H1 (cell line): ENCODE results near the gene NET1. TPM values are rescaled to one million over a fixed set of nuclear protein-coding genes. Genes with fewer than 3 reads are reported as not detected.

Experiments
- CTCF ChIA-PET: fragments of 300-600 bp; sonication (Branson Sonifier 250); formaldehyde crosslinking; loops from one replicate; lab custom pipeline; 2021; ENCODE audit not compliant: partially characterized antibody; lab: Charles Lee
- POLR2A ChIA-PET: fragments of 300-600 bp; sonication (Branson Sonifier 250); formaldehyde crosslinking; loops from one replicate; lab custom pipeline; 2021; ENCODE audit warnings: inconsistent platforms; ENCODE audit not compliant: partially characterized antibody; lab: Charles Lee
- DNase-seq, 2 experiments: peaks; one replicate each; pipeline versions ENCODE4 v3.0.0 to v3.0.0-alpha.2; 2010 to 2022; ENCODE audit warnings: low spot score in 2 of 2, low read depth in 1 of 2, mixed read lengths in 1 of 2
- FAIRE-seq: peaks from 2 replicates; lab custom pipeline; 2011; peaks lifted over from hg19 to GRCh38; lab: Jason Lieb, UNC
- H2AFZ ChIP-seq: 2 replicates; pipeline ENCODE4 v1.8.1; 2012; ENCODE audit warnings: low read length, inconsistent platforms
- H2AK5ac ChIP-seq: 2 replicates; pipeline ENCODE4 v1.6.1; 2013; ENCODE audit warnings: low read depth, low read length
- H2BK120ac ChIP-seq: replicated peaks from 2 replicates; pipeline ENCODE3; 2013; ENCODE audit warnings: low read depth, low read length, inconsistent platforms
- H2BK12ac ChIP-seq: 2 replicates; pipeline ENCODE4 v1.6.1; 2013; ENCODE audit warnings: low read depth, low read length
- H2BK15ac ChIP-seq: 2 replicates; pipeline ENCODE4 v1.6.1; 2013; ENCODE audit warnings: low read length
- H2BK20ac ChIP-seq: 2 replicates; pipeline ENCODE4 v1.6.1; 2013; ENCODE audit warnings: low read length
- H2BK5ac ChIP-seq: 2 replicates; pipeline ENCODE4 v1.6.1; 2013; ENCODE audit warnings: low read depth, low read length
- H3K14ac ChIP-seq: 2 replicates; pipeline ENCODE4 v1.6.1; 2013; ENCODE audit warnings: inconsistent platforms; ENCODE audit not compliant: insufficient read length
- H3K18ac ChIP-seq: 2 replicates; pipeline ENCODE4 v1.6.1; 2013; ENCODE audit warnings: low read length; ENCODE audit errors: extremely low read depth
- H3K23ac ChIP-seq: 2 replicates; pipeline ENCODE4 v1.6.1; 2013; ENCODE audit warnings: inconsistent platforms; ENCODE audit not compliant: insufficient read length
- H3K23me2 ChIP-seq: 2 replicates; pipeline ENCODE4 v1.6.1; 2013; ENCODE audit warnings: low read depth, low read length
- H3K27ac ChIP-seq: 2 replicates; pipeline ENCODE4 v1.6.1; 2011; ENCODE audit warnings: low read depth, low read length, inconsistent platforms
- H3K27me3 ChIP-seq, 4 experiments: replicated peaks in 1 of 4; 1 replicate in 1 of 4; 2 replicates in 3 of 4; pipeline versions ENCODE4 v1.6.1 to v1.8.1; 2011 to 2013; ENCODE audit warnings: low read length in 3 of 4, mild to moderate bottlenecking in 3 of 4, inconsistent platforms in 2 of 4, mixed read lengths in 2 of 4, moderate library complexity in 1 of 4; ENCODE audit not compliant: control insufficient read depth in 3 of 4, insufficient read depth in 3 of 4; ENCODE audit errors: extremely low read depth in 1 of 4
- H3K36me3 ChIP-seq, 4 experiments: 2 replicates each; pipeline versions ENCODE4 v1.6.1 to v1.8.1; 2011 to 2013; ENCODE audit warnings: mild to moderate bottlenecking in 4 of 4, low read length in 3 of 4, moderate library complexity in 2 of 4, control low read depth in 1 of 4, inconsistent platforms in 1 of 4; ENCODE audit not compliant: insufficient read depth in 4 of 4, control insufficient read depth in 2 of 4
- H3K4ac ChIP-seq: replicated peaks from 2 replicates; pipeline ENCODE3; 2013; ENCODE audit warnings: low read length, low read depth, mixed read lengths, inconsistent platforms; ENCODE audit not compliant: insufficient read length
- H3K4me1 ChIP-seq, 4 experiments: replicated peaks in 1 of 4; 1 replicate in 1 of 4; 2 replicates in 3 of 4; pipeline versions ENCODE4 v1.6.1 to v1.8.1; 2011 to 2013; ENCODE audit warnings: low read length in 3 of 4, inconsistent platforms in 2 of 4, mixed read lengths in 1 of 4; ENCODE audit not compliant: insufficient read depth in 4 of 4, control insufficient read depth in 3 of 4
- H3K4me2 ChIP-seq, 2 experiments: 2 replicates each; pipeline versions ENCODE4 v1.6.1 to v1.8.1; 2011 to 2013; ENCODE audit warnings: low read depth in 2 of 2, low read length in 2 of 2, control low read depth in 1 of 2, inconsistent platforms in 1 of 2, mild to moderate bottlenecking in 1 of 2; ENCODE audit not compliant: insufficient read depth in 1 of 2
- H3K4me3 ChIP-seq, 4 experiments: fragments of 200-600, 300-600 bp in 1 of 4; sonication (generic), shearing (Covaris generic), sonication (Bioruptor Twin) in 1 of 4; 2 replicates each; pipeline versions ENCODE4 v1.5.1 to v1.8.1; 2011 to 2016; ENCODE audit warnings: low read length in 4 of 4, low read depth in 3 of 4, control low read depth in 2 of 4, inconsistent platforms in 2 of 4, mild to moderate bottlenecking in 2 of 4, mixed read lengths in 1 of 4, moderate library complexity in 1 of 4; ENCODE audit not compliant: insufficient read depth in 2 of 4; ENCODE audit errors: extremely low read depth in 1 of 4
- H3K56ac ChIP-seq: replicated peaks from 2 replicates; pipeline ENCODE3; 2013; ENCODE audit warnings: low read depth, mild to moderate bottlenecking, mixed read lengths, low read length, inconsistent platforms; ENCODE audit not compliant: insufficient read length
- H3K79me1 ChIP-seq: 2 replicates; pipeline ENCODE4 v1.6.1; 2013; ENCODE audit warnings: low read depth, low read length, control low read depth
- H3K79me2 ChIP-seq, 2 experiments: 2 replicates each; pipeline versions ENCODE4 v1.6.1 to v1.8.1; 2012 to 2013; ENCODE audit warnings: low read length in 2 of 2, mild to moderate bottlenecking in 2 of 2, inconsistent platforms in 1 of 2; ENCODE audit not compliant: insufficient read depth in 2 of 2, control insufficient read depth in 1 of 2
- H3K9ac ChIP-seq, 4 experiments: replicated peaks in 1 of 4; 1 replicate in 1 of 4; 2 replicates in 3 of 4; pipeline versions ENCODE4 v1.6.1 to v1.8.1; 2011 to 2013; ENCODE audit warnings: low read depth in 3 of 4, low read length in 3 of 4, control low read depth in 2 of 4, mild to moderate bottlenecking in 2 of 4, moderate library complexity in 2 of 4, inconsistent platforms in 1 of 4; ENCODE audit errors: extremely low read depth in 1 of 4
- H3K9me3 ChIP-seq, 2 experiments: 2 replicates each; pipeline versions ENCODE4 v1.6.1 to v1.8.1; 2012 to 2013; ENCODE audit warnings: mild to moderate bottlenecking in 2 of 2, moderate library complexity in 2 of 2, control low read depth in 1 of 2, inconsistent platforms in 1 of 2, low read depth in 1 of 2, low read length in 1 of 2, mixed read lengths in 1 of 2; ENCODE audit not compliant: insufficient read depth in 2 of 2
- H4K20me1 ChIP-seq, 2 experiments: replicated peaks in 1 of 2; 2 replicates each; pipeline versions ENCODE3 to v1.8.1; 2011 to 2013; ENCODE audit warnings: inconsistent platforms in 2 of 2, low read length in 2 of 2, mild to moderate bottlenecking in 1 of 2; ENCODE audit not compliant: insufficient read depth in 2 of 2, control insufficient read depth in 1 of 2
- H4K5ac ChIP-seq: 2 replicates; pipeline ENCODE4 v1.6.1; 2013; ENCODE audit warnings: low read length, low read depth, mixed read lengths, inconsistent platforms; ENCODE audit not compliant: insufficient read length
- H4K8ac ChIP-seq: 2 replicates; pipeline ENCODE4 v1.8.0; 2013; ENCODE audit warnings: mild to moderate bottlenecking, moderate library complexity, low read length, inconsistent platforms; ENCODE audit not compliant: insufficient read depth; ENCODE audit errors: extremely low read depth
- H4K91ac ChIP-seq: replicated peaks from 2 replicates; pipeline ENCODE3; 2013; ENCODE audit warnings: low read length, mixed read lengths, inconsistent platforms; ENCODE audit not compliant: insufficient read length
- BACH1 ChIP-seq: IDR thresholded peaks from 2 replicates; pipeline ENCODE4 v1.6.1; 2012; ENCODE audit warnings: low read length, improper control_type of control experiment
- CBX8 ChIP-seq: fragments of 300-800, 300-1000 bp; sonication (generic); IDR thresholded peaks from 2 replicates; pipeline ENCODE4 v1.7.1; 2016; ENCODE audit warnings: low read depth, low read length, borderline replicate concordance
- CHD2 ChIP-seq: IDR thresholded peaks from 2 replicates; pipeline ENCODE4 v1.6.1; 2012; ENCODE audit warnings: low read length, improper control_type of control experiment
- CTBP2 ChIP-seq: IDR thresholded peaks from 2 replicates; pipeline ENCODE4 v1.7.0; 2011; ENCODE audit warnings: borderline replicate concordance, mild to moderate bottlenecking, moderate library complexity, mixed read lengths, low read length; ENCODE audit not compliant: insufficient read depth, insufficient read length
- FOSL1 ChIP-seq: IDR thresholded peaks from 2 replicates; pipeline ENCODE4 v1.6.1; 2011; ENCODE audit warnings: mild to moderate bottlenecking, low read depth, low read length, moderate library complexity; ENCODE audit not compliant: insufficient read depth
- PHF8 ChIP-seq: fragments of 200-600 bp; sonication (generic); conservative IDR thresholded peaks from 2 replicates; pipeline ENCODE4 v1.7.1; 2012; ENCODE audit warnings: low read depth, mild to moderate bottlenecking, inconsistent platforms, low read length, moderate library complexity
- SP1 ChIP-seq: IDR thresholded peaks from 2 replicates; pipeline ENCODE4 v1.6.1; 2011; ENCODE audit warnings: low read depth, low read length
- WGBS, 2 experiments: shearing (Covaris generic) in 1 of 2; methylation state at CpG; one replicate each; pipeline versions ENCODE4 v1.1.6 to v1.1.7; 2013 to 2015; ENCODE audit warnings: low lambda C conversion rate in 2 of 2, mixed read lengths in 2 of 2, inconsistent platforms in 1 of 2, low coverage in 1 of 2, missing lambda C conversion rate in 1 of 2; ENCODE audit not compliant: insufficient replicate concordance in 2 of 2, insufficient coverage in 1 of 2, insufficient read length in 1 of 2; ENCODE audit errors: extremely low coverage in 1 of 2, missing lambda C conversion rate in 1 of 2; 5-methylcytosine and 5-hydroxymethylcytosine counted together
- polyA plus RNA-seq, 7 experiments: library from polyadenylated mRNA; depleted of rRNA in 3 of 7; stranded (reverse) in 5 of 7; unstranded in 2 of 7; fragments of >200 nt in 5 of 7; fragments of 200-250 nt in 2 of 7; gene quantifications; 1 replicate in 5 of 7; 2 replicates in 1 of 7; 4 replicates in 1 of 7; pipeline versions ENCODE4 v1.2.1 to v1.2.3, GENCODE V29; 2011 to 2013; ENCODE audit warnings: missing spikeins in 2 of 7, mixed read lengths in 2 of 7
- total RNA-seq: library from RNA; stranded (reverse); fragmentation: NEBNext Ultra II Directional; extraction: Animal tissue kit (Norgen Biotek cat#: 25700); gene quantifications from 2 replicates; pipeline ENCODE4 v1.2.1, GENCODE V29; 2021
- TF ChIP-seq, protein P1 (sequence below): IDR thresholded peaks from 2 replicates; pipeline ENCODE4 v1.6.1; 2012; ENCODE audit warnings: low read length, inconsistent platforms
- TF ChIP-seq, protein P2 (sequence below): IDR thresholded peaks from 2 replicates; pipeline ENCODE4 v1.6.1; 2012; ENCODE audit warnings: inconsistent platforms
- TF ChIP-seq, protein P3 (sequence below): IDR thresholded peaks from 2 replicates; pipeline ENCODE4 v1.6.1; 2011; ENCODE audit warnings: low read length, improper control_type of control experiment

NET1 gene
- total and polyA plus RNA-seq, 2 of the 8 experiments (the other 6 are each of a cell fraction or from before 2014, with no cell fraction given): 21.5 to 117 TPM

DNA sequence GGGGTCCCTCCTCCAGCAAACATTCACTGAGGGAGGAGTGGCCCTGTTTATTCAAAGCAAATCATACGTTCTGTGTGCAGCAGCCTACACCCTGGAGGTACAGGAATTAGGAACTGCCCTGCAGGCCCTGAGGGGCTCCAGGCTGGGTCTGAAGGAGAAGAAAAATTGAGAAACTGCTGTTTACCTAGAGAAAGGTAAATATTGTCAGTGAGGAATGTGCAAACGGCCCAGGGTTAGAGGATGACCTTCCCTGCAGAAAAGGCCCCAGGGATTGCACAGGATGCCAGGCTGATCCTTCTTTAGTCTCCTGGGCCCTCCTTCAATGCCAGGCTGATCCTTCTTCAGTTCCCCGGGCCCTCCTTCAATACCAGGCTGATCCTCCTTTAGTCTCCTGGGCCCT is 81.3 kb downstream of the NET1 start:
- Histone ChIP-seq H2AK5ac (0 out of 2 replicates have a peak overlapping the region, but pooled peaks have one; percentile 48), H3K4ac (no peak overlapping the region), H3K27ac (no peak overlapping the region), H3K4me3 (no peak overlapping the region), H3K79me2 (no peaks in the 10 kb centered on the region), H3K23me2 (peaks cover 12% of the 10 kb centered on the region; the same call in 1 of the 2 replicates), H3K79me1 (no peaks in the 10 kb centered on the region), H2BK15ac (no peak overlapping the region), H2BK5ac (no peak overlapping the region), H4K91ac (peak overlapping the region; percentile 14), H3K56ac (no peak overlapping the region), H3K36me3 (no peaks in the 10 kb centered on the region), H2BK12ac (no peak overlapping the region), H2AFZ (no peak overlapping the region), H3K18ac (no peak overlapping the region), H3K9ac (no peak overlapping the region), H3K14ac (no peak overlapping the region), H4K8ac (no peak overlapping the region), H3K23ac (no peak overlapping the region), H4K5ac (no peak overlapping the region), H3K27me3 (no peaks in the 10 kb centered on the region), H2BK120ac (no peak overlapping the region), H4K20me1 (peaks cover 0 to 3% of the 10 kb centered on the region in 2 experiments), H2BK20ac (no peak overlapping the region; the same call in 1 of the 2 replicates), H3K9me3 (peaks cover 6 to 7% of the 10 kb centered on the region in 2 experiments; a peak in 2 of 4 replicates), H3K4me1 (peaks cover 0 to 9% (median 0%) of the 10 kb centered on the region in 4 experiments; a peak in 2 of 7 replicates), H3K4me2 (no peak overlapping the region)
- DNase-seq (no peak), FAIRE-seq (no peak)
- 80% methylated on average over 3 of the region's 3 CpGs; no CpG with 5 or more reads in 1 of the 2 experiments for WGBS, 2 experiments
- ChIA-PET POLR2A (interaction anchor here (0.9 kb wide), 2 partner anchors 31 to 47 kb away, joined by 3 read pairs; no protein-coding TSS in a partner anchor), CTCF (interaction anchor here (0.6 to 1.6 kb wide), 4 partner anchors 9 to 59 kb away, joined by 3 to 6 read pairs (median 4); no protein-coding TSS in a partner anchor)
- TF ChIP-seq, protein P1, sequence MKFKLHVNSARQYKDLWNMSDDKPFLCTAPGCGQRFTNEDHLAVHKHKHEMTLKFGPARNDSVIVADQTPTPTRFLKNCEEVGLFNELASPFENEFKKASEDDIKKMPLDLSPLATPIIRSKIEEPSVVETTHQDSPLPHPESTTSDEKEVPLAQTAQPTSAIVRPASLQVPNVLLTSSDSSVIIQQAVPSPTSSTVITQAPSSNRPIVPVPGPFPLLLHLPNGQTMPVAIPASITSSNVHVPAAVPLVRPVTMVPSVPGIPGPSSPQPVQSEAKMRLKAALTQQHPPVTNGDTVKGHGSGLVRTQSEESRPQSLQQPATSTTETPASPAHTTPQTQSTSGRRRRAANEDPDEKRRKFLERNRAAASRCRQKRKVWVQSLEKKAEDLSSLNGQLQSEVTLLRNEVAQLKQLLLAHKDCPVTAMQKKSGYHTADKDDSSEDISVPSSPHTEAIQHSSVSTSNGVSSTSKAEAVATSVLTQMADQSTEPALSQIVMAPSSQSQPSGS: no peak
- TF ChIP-seq FOSL1 (no peak), CBX8 (no peak), CTBP2 (no peak), CHD2 (no peak), SP1 (no peak), PHF8 (no peak), BACH1 (no peak)
- TF ChIP-seq, protein P2, sequence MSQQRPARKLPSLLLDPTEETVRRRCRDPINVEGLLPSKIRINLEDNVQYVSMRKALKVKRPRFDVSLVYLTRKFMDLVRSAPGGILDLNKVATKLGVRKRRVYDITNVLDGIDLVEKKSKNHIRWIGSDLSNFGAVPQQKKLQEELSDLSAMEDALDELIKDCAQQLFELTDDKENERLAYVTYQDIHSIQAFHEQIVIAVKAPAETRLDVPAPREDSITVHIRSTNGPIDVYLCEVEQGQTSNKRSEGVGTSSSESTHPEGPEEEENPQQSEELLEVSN: no peak
- TF ChIP-seq, protein P3, sequence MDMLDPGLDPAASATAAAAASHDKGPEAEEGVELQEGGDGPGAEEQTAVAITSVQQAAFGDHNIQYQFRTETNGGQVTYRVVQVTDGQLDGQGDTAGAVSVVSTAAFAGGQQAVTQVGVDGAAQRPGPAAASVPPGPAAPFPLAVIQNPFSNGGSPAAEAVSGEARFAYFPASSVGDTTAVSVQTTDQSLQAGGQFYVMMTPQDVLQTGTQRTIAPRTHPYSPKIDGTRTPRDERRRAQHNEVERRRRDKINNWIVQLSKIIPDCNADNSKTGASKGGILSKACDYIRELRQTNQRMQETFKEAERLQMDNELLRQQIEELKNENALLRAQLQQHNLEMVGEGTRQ: no peak
